HCT116 (cell line): Measurements from ENCODE around the gene RPL13A. TPM values are rescaled to one million over a fixed set of nuclear protein-coding genes. Genes with fewer than 3 reads are reported as not detected.

Experiments used
- ATAC-seq: fragments of 200-7000 bp; cut with Tn5 transposase; 2 replicates; pipeline ENCODE4 v1.9.1; 2020; ENCODE audit warnings: mild to moderate bottlenecking, moderate library complexity
- BruUV-seq: library from RNA; stranded (reverse); fragments of 400-500 nt; replicated peaks from 2 replicates; lab custom pipeline; 2021; lab: Mats Ljungman, UMichigan
- CTCF ChIA-PET: fragments of 300-600 bp; sonication (Branson Sonifier 250); formaldehyde crosslinking; loops from one replicate; lab custom pipeline; 2021; ENCODE audit warnings: antibody characterized with exemption; lab: Charles Lee
- POLR2A ChIA-PET: fragments of 300-600, 350-600 bp; sonication (Branson Sonifier 250); formaldehyde crosslinking; loops from one replicate; lab custom pipeline; 2021; ENCODE audit warnings: antibody characterized with exemption; lab: Charles Lee
- RAD21 ChIA-PET, 2 experiments: fragments of 300-600 bp; sonication (Branson Sonifier 250); formaldehyde crosslinking; loops; one replicate each; lab custom pipeline; 2023; ENCODE audit warnings: low total read pairs in 2 of 2; ENCODE audit not compliant: uncharacterized antibody in 2 of 2, unreplicated experiment in 2 of 2, low non-redundant PET in 1 of 2; lab: Charles Lee
- DNase-seq: peaks from one replicate; pipeline ENCODE4 v3.0.0-alpha.2; 2010; ENCODE audit warnings: low read depth, low spot score
- H2AFZ ChIP-seq: fragments of 200-600 bp; shearing (Covaris generic), sonication (generic); 2 replicates; pipeline ENCODE4 v1.6.1; 2017; ENCODE audit warnings: low read depth, mixed run types, mixed read lengths, antibody characterized with exemption, low read length; ENCODE audit not compliant: poor library complexity, severe bottlenecking
- H3K27ac ChIP-seq: 2 replicates; pipeline ENCODE4 v1.5.1; 2012; ENCODE audit warnings: low read depth, low read length
- H3K27me3 ChIP-seq: fragments of 200-600 bp; sonication (generic); 2 replicates; pipeline ENCODE4 v1.6.1; 2016; ENCODE audit warnings: mixed run types, low read length, mixed read lengths; ENCODE audit not compliant: insufficient read depth
- H3K36me3 ChIP-seq, 2 experiments: fragments of 200-500 bp in 1 of 2; fragments of 200-600 bp in 1 of 2; sonication (Bioruptor generic) in 1 of 2; sonication (generic) in 1 of 2; 2 replicates each; pipeline versions ENCODE4 v1.5.1 to v1.6.1; 2014 to 2016; ENCODE audit warnings: low read length in 2 of 2, inconsistent platforms in 1 of 2, mixed read lengths in 1 of 2, mixed run types in 1 of 2; ENCODE audit not compliant: insufficient read depth in 2 of 2, control insufficient read depth in 1 of 2
- H3K4me1 ChIP-seq, 2 experiments: fragments of 200-600 bp in 1 of 2; sonication (generic) in 1 of 2; 2 replicates each; pipeline versions ENCODE4 v1.5.1 to v1.6.1; 2012 to 2017; ENCODE audit warnings: low read length in 2 of 2, inconsistent platforms in 1 of 2, mild to moderate bottlenecking in 1 of 2, mixed read lengths in 1 of 2, mixed run types in 1 of 2, moderate library complexity in 1 of 2; ENCODE audit not compliant: insufficient read depth in 2 of 2, control insufficient read depth in 1 of 2
- H3K4me2 ChIP-seq: fragments of 200-600 bp; sonication (generic); 2 replicates; pipeline ENCODE4 v1.6.1; 2017; ENCODE audit warnings: mixed run types, low read length, mixed read lengths
- H3K4me3 ChIP-seq, 2 experiments: fragments of 200-600 bp in 1 of 2; sonication (generic) in 1 of 2; replicated peaks in 1 of 2; 2 replicates each; pipeline ENCODE4 v1.5.1; 2011 to 2016; ENCODE audit warnings: low read length in 2 of 2, control low read depth in 1 of 2, low read depth in 1 of 2, mild to moderate bottlenecking in 1 of 2, mixed read lengths in 1 of 2, mixed run types in 1 of 2
- H3K79me2 ChIP-seq: fragments of 200-600 bp; sonication (generic); 2 replicates; pipeline ENCODE4 v1.6.1; 2017; ENCODE audit warnings: mild to moderate bottlenecking, mixed run types, low read length, moderate library complexity, mixed read lengths; ENCODE audit not compliant: insufficient read depth
- H3K9ac ChIP-seq: fragments of 200-600 bp; sonication (generic); 2 replicates; pipeline ENCODE4 v1.6.1; 2016; ENCODE audit warnings: low read length, mixed read lengths
- H3K9me2 ChIP-seq: fragments of 200-600 bp; sonication (generic), shearing (Covaris generic); 2 replicates; pipeline ENCODE4 v1.6.1; 2017; ENCODE audit warnings: mixed run types, mild to moderate bottlenecking, moderate library complexity; ENCODE audit not compliant: insufficient read depth
- H3K9me3 ChIP-seq, 2 experiments: fragments of 200-500 bp in 1 of 2; fragments of 200-600 bp in 1 of 2; sonication (Bioruptor generic) in 1 of 2; sonication (generic) in 1 of 2; 2 replicates each; pipeline ENCODE4 v1.6.1; 2014 to 2017; ENCODE audit warnings: low read length in 2 of 2, mixed read lengths in 2 of 2, inconsistent platforms in 1 of 2, low read depth in 1 of 2, mild to moderate bottlenecking in 1 of 2, mixed run types in 1 of 2, moderate library complexity in 1 of 2; ENCODE audit not compliant: control insufficient read depth in 1 of 2, insufficient read depth in 1 of 2
- H4K20me1 ChIP-seq: fragments of 200-600 bp; sonication (generic), shearing (Covaris generic); 2 replicates; pipeline ENCODE4 v1.6.1; 2017; ENCODE audit warnings: mixed run types, mild to moderate bottlenecking, moderate library complexity; ENCODE audit not compliant: insufficient read depth
- CBX3 ChIP-seq: IDR thresholded peaks from 2 replicates; pipeline ENCODE4 v1.6.1; 2012; ENCODE audit warnings: low read depth
- CTCF ChIP-seq, 3 experiments: fragments of 200-600 bp in 1 of 3; sonication (generic) in 1 of 3; IDR thresholded peaks in 2 of 3; conservative IDR thresholded peaks in 1 of 3; 2 replicates each; pipeline ENCODE4 v1.5.1; 2012 to 2017; ENCODE audit warnings: low read depth in 2 of 3, low read length in 2 of 3, antibody characterized with exemption in 1 of 3, borderline replicate concordance in 1 of 3, control low read depth in 1 of 3, mild to moderate bottlenecking in 1 of 3, mixed read lengths in 1 of 3, mixed run types in 1 of 3, moderate library complexity in 1 of 3; ENCODE audit not compliant: insufficient read depth in 1 of 3
- ELF1 ChIP-seq: IDR thresholded peaks from 2 replicates; pipeline ENCODE4 v1.6.1; 2012; ENCODE audit warnings: low read depth, borderline replicate concordance
- EZH2 ChIP-seq: fragments of 200-600 bp; sonication (generic); IDR thresholded peaks from 2 replicates; pipeline ENCODE4 v1.6.1; 2017; ENCODE audit warnings: antibody characterized with exemption, mixed run types
- EZH2phosphoT487 ChIP-seq: fragments of 200-600 bp; IDR thresholded peaks from 2 replicates; pipeline ENCODE4 v1.6.1; 2018; ENCODE audit warnings: antibody characterized with exemption, borderline replicate concordance
- JUND ChIP-seq: IDR thresholded peaks from 2 replicates; pipeline ENCODE4 v1.6.1; 2012
- POLR2A ChIP-seq: IDR thresholded peaks from 2 replicates; pipeline ENCODE4 v1.7.0; 2011; ENCODE audit warnings: borderline replicate concordance; ENCODE audit not compliant: insufficient read depth, insufficient read length; ENCODE audit errors: extremely low read depth
- POLR2AphosphoS5 ChIP-seq: IDR thresholded peaks from 2 replicates; pipeline ENCODE4 v1.6.1; 2011; ENCODE audit warnings: mild to moderate bottlenecking, low read depth, low read length, moderate library complexity
- RAD21 ChIP-seq: IDR thresholded peaks from 2 replicates; pipeline ENCODE4 v1.6.1; 2012; ENCODE audit warnings: low read depth, mild to moderate bottlenecking
- SIN3A ChIP-seq: IDR thresholded peaks from 2 replicates; pipeline ENCODE4 v1.6.1; 2012; ENCODE audit warnings: low read depth
- SP1 ChIP-seq: IDR thresholded peaks from 2 replicates; pipeline ENCODE4 v1.6.1; 2012; ENCODE audit warnings: low read depth
- SRF ChIP-seq: IDR thresholded peaks from 2 replicates; pipeline ENCODE4 v1.6.1; 2012; ENCODE audit warnings: low read depth
- TCF7L2 ChIP-seq: IDR thresholded peaks from 2 replicates; pipeline ENCODE4 v1.7.0; 2011; ENCODE audit warnings: borderline replicate concordance, inconsistent platforms; ENCODE audit not compliant: insufficient read depth, insufficient read length; ENCODE audit errors: extremely low read depth
- ZFX ChIP-seq: fragments of 450-650 bp; IDR thresholded peaks from 2 replicates; pipeline ENCODE4 v1.6.1; 2017
- ZNF274 ChIP-seq: fragments of 200-500 bp; sonication (Bioruptor generic); IDR thresholded peaks from 2 replicates; pipeline ENCODE4 v1.6.1; 2014; ENCODE audit warnings: mild to moderate bottlenecking, low read depth, low read length, inconsistent platforms
- intact Hi-C: fragments of 100-400 bp; cut with micrococcal nuclease; formaldehyde crosslinking; loops from 2 replicates; pipeline ENCODE4 v1.10.0; 2022
- total RNA-seq: library from RNA; stranded (reverse); gene quantifications from one replicate; pipeline ENCODE4 v1.2.1, GENCODE V29; 2021; ENCODE audit not compliant: unreplicated experiment
- TF ChIP-seq, protein P1 (sequence below): IDR thresholded peaks from 2 replicates; pipeline ENCODE4 v1.6.1; 2011; ENCODE audit warnings: mild to moderate bottlenecking, low read length, moderate library complexity; ENCODE audit not compliant: insufficient replicate concordance; ENCODE audit errors: extremely low read depth
- TF ChIP-seq, protein P2 (sequence below): IDR thresholded peaks from 2 replicates; pipeline ENCODE4 v1.6.1; 2012

Gene RPL13A
- total RNA-seq, 1 experiment from 2014 or later, result 3,719 TPM

GRCh38 chr19:49438261-49438660 lies 49.1 kb upstream of the RPL13A start:
- ChIA-PET POLR2A (no interaction called here), RAD21 (no interaction called here), CTCF (no interaction called here)
- Histone ChIP-seq H3K36me3 (no peaks in the 10 kb centered on the region), H3K4me2 (no peak overlapping the region), H3K4me3 (no peak overlapping the region), H4K20me1 (no peaks in the 10 kb centered on the region), H3K9ac (no peak overlapping the region), H2AFZ (no peak overlapping the region), H3K27me3 (peaks cover 21% of the 10 kb centered on the region), H3K4me1 (peaks cover 7 to 20% of the 10 kb centered on the region in 2 experiments; a peak in 3 of 4 replicates), H3K9me2 (no peaks in the 10 kb centered on the region), H3K79me2 (no peaks in the 10 kb centered on the region), H3K27ac (no peak overlapping the region), H3K9me3 (no peaks in the 10 kb centered on the region)
- no peak for ATAC-seq
- no peak for DNase-seq
- TF ChIP-seq POLR2AphosphoS5, result no peak
- TF ChIP-seq, protein P1, sequence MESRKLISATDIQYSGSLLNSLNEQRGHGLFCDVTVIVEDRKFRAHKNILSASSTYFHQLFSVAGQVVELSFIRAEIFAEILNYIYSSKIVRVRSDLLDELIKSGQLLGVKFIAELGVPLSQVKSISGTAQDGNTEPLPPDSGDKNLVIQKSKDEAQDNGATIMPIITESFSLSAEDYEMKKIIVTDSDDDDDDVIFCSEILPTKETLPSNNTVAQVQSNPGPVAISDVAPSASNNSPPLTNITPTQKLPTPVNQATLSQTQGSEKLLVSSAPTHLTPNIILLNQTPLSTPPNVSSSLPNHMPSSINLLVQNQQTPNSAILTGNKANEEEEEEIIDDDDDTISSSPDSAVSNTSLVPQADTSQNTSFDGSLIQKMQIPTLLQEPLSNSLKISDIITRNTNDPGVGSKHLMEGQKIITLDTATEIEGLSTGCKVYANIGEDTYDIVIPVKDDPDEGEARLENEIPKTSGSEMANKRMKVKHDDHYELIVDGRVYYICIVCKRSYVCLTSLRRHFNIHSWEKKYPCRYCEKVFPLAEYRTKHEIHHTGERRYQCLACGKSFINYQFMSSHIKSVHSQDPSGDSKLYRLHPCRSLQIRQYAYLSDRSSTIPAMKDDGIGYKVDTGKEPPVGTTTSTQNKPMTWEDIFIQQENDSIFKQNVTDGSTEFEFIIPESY, result no peak
- no peak for TF ChIP-seq ZNF274
- no peak for TF ChIP-seq TCF7L2
- TF ChIP-seq CBX3, result no peak
- TF ChIP-seq ELF1, result no peak
- TF ChIP-seq EZH2, result no peak
- TF ChIP-seq SRF, result no peak
- TF ChIP-seq, protein P2, sequence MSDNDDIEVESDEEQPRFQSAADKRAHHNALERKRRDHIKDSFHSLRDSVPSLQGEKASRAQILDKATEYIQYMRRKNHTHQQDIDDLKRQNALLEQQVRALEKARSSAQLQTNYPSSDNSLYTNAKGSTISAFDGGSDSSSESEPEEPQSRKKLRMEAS, result no peak
- no peak for TF ChIP-seq ZFX
- TF ChIP-seq EZH2phosphoT487, result no peak
- TF ChIP-seq CTCF (IDR thresholded peaks at IDR 0.05 in 2 of 3, conservative IDR thresholded peaks at IDR 0.05 in 1 of 3; ENCODE audit: borderline replicate concordance in 1 of 3, insufficient read depth in 1 of 3, low read depth in 2 of 3, low read length in 2 of 3), result no peak
- TF ChIP-seq SIN3A, result no peak
- TF ChIP-seq POLR2A, result no peak
- no peak for TF ChIP-seq SP1
- TF ChIP-seq RAD21, result no peak
- no peak for TF ChIP-seq JUND
- BruUV-seq, result no TSS peak
- intact Hi-C loops, result no loop called here
